IPS-18c (cell line): ENCODE results near the gene C17orf75.

Source experiments
- H3K4me3 ChIP-seq: 2 replicates; pipeline ENCODE4 v1.7.0; 2013; ENCODE audit warnings: low read depth, mild to moderate bottlenecking, low read length, moderate library complexity; ENCODE audit not compliant: insufficient read depth
- H3K9me3 ChIP-seq: one replicate; pipeline ENCODE4 v1.6.1; 2013; ENCODE audit warnings: mild to moderate bottlenecking, low read length, moderate library complexity; ENCODE audit not compliant: control insufficient read depth, insufficient read depth

C17orf75 gene

DNA sequence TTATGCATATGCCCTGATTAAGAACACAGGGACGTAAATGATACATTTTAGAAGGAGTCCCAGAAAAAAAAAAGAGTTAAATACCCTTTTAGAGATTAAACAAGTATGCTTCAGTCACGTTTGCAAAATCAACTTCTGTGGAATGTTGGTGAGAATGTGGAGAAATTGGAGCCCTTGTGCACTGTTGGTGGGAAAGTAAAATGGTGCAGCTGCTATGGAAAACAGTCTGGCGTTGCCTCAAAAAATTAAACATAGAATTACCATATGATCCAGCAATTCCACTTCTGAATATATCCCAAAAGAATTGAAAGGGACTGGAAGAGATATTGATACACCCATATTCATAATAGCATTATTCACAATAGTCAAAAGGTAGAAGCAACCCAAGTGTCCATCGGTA lies 49.9 kb downstream of the C17orf75 start:
- Histone ChIP-seq H3K9me3 (no peaks in the 10 kb centered on the region), H3K4me3 (no peak overlapping the region)

DNA sequence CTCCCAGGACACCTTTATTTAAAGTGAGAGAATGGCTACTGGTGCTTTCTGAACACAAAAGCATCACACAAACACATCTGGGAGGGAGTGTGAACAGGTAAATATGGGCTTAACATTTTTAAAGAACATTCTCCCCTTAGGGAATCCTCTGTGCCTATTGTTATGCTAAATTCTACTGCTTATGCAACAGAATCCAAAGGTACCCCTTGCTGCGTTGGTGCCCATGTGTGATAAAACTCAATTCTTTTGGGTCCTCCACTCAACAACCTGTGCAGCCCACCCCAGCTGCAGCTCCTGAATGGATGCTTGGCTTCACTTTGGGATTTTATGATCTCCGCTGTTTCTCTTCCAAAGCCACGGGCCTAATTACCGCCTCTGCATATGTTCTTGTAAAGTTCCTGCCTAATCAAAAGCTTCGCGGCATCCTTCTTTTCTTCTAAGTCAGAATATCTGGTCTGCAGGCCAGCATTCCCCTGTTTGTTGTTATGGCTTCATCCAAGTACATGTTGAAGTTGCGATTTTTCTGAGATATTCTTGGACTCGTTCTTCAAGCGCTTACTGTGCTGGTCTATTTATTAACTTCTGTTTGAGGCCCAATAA lies 52.4 kb downstream of the C17orf75 start:
- H3K9me3 ChIP-seq: no peaks in the 10 kb centered on the region
- no peak overlapping the region for H3K4me3 ChIP-seq

DNA sequence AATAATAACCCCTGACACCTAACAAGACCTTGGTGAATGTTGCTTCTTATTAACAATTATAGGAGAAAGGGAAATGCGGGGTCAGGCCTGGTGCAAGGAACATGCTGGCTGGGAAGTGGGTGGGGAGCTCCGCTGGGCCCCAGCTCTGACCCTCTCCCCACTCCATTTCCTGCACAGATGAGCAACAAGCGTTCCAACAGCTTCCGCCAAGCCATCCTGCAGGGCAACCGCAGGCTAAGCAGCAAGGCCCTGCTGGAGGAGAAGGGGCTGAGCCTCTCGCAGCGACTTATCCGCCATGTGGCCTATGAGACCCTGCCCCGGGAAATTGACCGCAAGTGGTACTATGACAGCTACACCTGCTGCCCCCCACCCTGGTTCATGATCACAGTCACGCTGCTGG lies 53.4 kb downstream of the C17orf75 start:
- H3K9me3 ChIP-seq: no peaks in the 10 kb centered on the region
- no peak overlapping the region for H3K4me3 ChIP-seq

DNA sequence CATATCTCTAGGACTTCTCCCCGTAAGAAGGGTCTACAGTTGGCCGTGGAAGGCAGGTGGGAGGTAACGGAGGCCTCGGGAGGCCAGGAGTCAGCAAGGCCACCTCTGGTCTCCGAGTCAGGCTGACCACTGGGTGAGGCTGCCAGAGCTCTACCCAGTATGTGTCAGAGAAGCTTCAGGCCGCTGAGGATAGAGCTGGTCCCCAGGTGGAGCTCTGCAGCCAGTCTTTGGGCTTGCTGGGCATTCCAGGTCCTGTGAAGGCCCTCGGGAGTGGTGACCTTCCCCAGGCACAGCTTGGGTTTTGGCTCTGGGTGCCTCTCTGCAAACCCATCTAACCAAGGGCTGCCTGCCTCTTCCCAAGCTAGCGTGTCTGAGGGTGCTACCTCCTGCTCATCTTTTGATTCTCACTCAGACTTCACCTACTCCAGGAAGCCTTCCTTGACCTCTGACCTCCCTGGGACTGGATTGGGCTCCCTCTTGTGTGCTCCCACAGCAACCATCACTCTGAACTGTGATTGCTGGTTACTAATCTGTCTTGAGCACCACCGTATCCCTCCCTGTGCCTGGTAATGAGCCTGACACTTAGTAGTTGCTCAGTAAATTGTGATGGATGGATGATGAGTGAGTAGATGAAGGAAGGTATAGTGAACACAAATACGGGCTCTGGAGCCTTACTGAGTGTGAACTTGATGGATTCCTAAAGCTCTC lies 54.0 kb downstream of the C17orf75 start:
- Histone ChIP-seq H3K4me3 (no peak overlapping the region), H3K9me3 (no peaks in the 10 kb centered on the region)

DNA sequence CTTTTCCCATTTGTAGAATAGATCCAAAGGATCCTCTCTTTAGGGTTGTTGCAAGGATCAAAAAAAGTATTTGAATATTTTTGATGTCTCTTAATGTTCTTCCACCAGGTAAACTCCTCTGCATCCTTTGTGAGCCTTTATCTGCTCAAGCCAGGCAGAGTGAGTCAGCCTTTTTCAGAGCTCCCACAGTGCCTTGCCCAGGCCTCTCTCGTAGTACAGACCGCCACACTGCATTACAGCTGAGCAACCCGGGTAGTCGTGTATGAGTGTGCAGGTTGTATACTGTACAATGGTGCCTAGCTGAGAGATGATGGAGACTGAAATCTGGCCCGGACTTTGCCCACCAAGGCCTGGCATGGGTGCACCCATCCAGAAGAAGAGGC lies 55.5 kb downstream of the C17orf75 start:
- no peaks in the 10 kb centered on the region for H3K9me3 ChIP-seq
- H3K4me3 ChIP-seq: no peak overlapping the region

DNA sequence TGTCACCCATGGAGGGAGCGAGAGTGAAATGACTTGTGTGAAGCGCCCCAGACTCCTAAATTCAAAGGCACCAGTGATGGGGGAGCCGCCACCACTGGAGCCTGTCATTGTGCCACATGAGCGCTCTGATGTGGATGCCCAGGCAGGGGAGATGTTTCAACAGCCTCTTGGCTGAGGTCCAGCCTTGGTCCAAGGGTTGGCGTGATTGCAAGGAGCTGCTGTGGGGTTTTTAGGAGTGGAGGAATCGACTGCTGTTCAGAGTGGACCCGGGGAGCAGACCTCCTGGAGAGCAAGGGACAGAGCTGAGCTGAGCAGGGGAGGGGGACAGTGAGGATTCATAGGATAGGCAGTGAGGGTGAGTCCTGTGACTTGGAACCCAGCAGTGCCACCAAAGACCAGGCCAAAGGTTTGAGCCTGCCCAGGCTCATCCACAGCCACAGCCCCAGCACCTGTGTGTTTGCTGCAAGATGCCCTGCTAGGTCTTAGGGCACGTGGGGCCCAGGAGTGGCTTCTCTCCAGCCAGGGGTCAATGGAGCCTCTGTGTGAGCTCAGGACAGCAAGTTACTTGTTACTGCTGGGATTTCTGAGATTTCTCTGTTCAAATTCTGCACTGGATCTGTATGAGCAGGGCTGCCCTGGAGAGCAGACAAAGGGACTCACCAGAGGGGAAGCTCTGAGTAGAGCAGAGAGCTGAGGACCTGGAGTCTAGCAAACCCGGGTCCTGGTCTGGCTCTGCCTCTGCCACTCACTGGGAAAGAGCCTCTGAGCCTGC lies 56.0 kb downstream of the C17orf75 start:
- Histone ChIP-seq H3K9me3 (no peaks in the 10 kb centered on the region), H3K4me3 (no peak overlapping the region)

DNA sequence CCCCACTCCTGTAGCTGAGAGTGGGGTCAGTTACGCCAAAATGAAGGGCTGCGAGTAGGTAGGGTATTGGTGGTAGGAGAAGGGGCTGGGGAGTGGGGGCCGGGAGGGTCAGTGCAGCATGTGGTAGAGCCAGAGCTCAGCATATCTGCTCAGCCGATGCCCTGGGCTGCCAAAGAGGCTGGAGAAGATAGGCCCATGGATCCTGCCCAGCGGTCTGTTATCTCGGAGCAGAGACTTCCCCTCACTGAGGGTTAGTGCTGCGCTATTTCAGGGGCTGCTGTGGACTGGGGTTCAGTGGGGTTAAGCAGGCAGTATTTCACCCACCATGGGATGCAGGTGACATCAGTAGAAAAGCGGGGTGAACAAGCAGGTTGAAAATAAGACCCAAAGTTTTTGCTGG lies 56.7 kb downstream of the C17orf75 start:
- no peak overlapping the region for H3K4me3 ChIP-seq
- H3K9me3 ChIP-seq: no peaks in the 10 kb centered on the region

DNA sequence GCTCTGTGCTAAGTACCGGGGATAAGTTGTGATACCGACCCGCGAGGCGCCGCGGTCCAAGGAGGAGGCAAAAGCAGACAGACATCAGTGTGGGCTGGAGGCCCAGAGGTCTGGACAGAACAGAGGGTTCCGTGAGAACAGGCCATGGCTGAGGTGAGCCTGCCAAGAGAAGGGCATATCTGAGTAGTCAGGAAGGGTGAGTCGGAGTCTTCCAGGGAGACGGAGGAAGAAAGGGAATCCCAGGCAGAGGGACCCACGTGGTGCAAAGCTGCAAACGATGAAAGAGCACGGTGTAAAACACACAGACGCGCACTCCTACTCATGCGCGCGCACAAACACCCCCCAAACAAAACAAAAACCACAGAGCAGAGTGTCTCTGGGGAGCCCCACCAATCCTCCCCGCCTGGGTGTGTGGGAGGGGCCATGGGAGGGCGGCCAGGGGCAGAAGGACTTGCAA lies 58.2 kb downstream of the C17orf75 start:
- Histone ChIP-seq H3K4me3 (no peak overlapping the region), H3K9me3 (no peaks in the 10 kb centered on the region)

DNA sequence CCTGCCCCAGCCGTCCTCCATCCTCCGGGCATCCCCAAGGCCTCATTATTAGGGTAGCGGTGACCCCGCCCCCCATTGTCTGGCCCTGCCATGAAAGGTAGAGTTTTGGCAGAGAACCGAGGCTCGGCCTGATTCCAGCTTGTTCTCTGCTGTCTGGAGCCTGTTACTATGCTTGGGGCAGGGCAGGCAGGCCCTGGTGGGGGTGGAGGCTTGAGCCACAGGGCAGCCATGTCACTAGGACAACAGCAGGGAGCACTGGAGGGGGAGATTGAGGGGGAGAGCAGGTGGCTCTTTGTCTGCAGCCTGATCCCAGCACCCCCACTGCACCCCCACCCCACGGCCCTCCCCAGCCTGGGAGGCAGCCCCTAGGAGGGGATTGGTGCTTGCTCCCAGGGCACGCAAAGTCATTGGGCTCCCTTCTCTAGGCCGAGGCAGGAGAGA lies 60.9 kb downstream of the C17orf75 start:
- Histone ChIP-seq H3K4me3 (no peak overlapping the region), H3K9me3 (no peaks in the 10 kb centered on the region)

DNA sequence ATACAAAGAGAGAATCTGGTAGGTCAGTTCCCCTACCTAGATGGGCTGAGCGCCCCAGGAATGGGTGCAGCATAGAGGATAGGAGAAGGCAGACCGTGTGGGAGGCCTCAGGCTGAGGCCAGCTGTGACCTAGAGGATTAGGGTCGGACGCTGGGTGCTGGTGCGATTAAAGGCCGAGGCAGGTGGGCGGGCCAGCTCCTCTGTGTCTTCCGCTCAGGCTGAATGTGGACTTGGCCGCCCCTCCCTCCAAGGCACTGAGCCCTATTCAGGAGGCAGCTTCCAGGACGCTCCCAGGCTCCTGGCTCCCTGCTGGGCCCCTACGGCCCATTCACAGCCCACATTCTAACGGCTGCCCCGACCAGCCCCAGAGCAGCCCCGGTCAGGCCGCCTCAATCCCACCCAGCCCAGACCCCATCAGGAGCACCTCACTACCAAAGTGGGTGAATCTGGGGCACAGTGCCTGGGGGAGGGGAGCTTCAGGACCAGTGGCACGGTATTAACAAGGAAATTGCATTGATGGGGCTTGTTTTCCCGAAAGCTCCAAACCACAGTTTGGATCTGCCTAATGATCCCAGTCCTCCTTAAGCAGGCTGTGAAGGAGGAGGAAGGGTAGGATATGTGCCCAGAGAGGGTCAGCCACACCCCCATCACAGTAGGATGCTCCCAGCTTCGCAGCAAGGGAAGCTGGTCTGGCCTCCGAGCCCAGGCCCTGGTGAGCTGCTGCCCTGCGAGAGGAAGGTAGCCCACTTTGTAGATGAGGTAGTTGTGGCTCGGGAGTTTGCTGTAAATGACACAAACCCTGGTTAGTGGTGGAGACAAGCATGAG lies 61.9 kb downstream of the C17orf75 start:
- H3K4me3 ChIP-seq: peak overlapping the region; percentile 20; the same call in 1 of the 2 replicates

DNA sequence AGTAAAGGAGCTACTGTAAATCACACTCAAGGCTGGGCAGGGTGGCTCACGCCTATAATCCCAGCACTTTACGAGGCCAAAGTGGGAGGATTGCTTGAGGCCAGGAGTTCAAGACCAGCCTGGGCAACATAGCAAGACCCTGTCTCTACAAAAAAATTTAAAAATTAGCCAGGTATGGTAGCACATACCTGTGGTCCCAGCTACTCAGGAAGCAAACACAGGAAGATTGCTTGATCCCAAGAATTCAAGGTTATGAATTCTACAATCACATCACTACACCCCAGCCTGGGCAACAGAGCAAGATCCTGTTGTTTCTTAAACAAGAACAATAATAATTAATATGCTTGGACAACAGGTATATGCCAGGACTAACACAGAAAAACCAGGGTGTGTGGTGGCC lies 63.2 kb downstream of the C17orf75 start:
- no peaks in the 10 kb centered on the region for H3K9me3 ChIP-seq
- no peak overlapping the region for H3K4me3 ChIP-seq

More for the DNA sequence above, 61.9 kb downstream of the C17orf75 start:
- no peaks in the 10 kb centered on the region for H3K9me3 ChIP-seq
